Head of caudate nucleus (tissue), 42 donors: ENCODE measurements around the gene PRDM16.

Experiments used
- DNase-seq, 42 donors: peaks; one replicate each; pipeline versions ENCODE4 v3.0.0 to v3.0.0-alpha.2; 2020 to 2021; ENCODE audit warnings: mixed read lengths in 7 of 42
- intact Hi-C: fragments of 100-400 bp; cut with DNase I; formaldehyde crosslinking; loops from one replicate; pipeline ENCODE4 v1.15.0; 2022

PRDM16 gene

GRCh38 chr1:3217979-3218679 lies 149.1 kb downstream of the PRDM16 start:
- intact Hi-C loops, result no loop called here
- DNase-seq, result no peak

- DNase-seq, result peak; percentile 73 to 96 (median 90)
- intact Hi-C loops, result no loop called here
These were observed 150.2 kb downstream of the PRDM16 start for GRCh38 chr1:3219005-3219790.

GRCh38 chr1:3219791-3220467 lies 150.9 kb downstream of the PRDM16 start:
- intact Hi-C loops, result no loop called here
- no peak for DNase-seq

GRCh38 chr1:3221112-3222041 lies 152.4 kb downstream of the PRDM16 start:
- peak in 36 of 42 donors; percentile 18 to 70 (median 50) for DNase-seq
- intact Hi-C loops, result no loop called here

GRCh38 chr1:3222042-3222692 lies 153.2 kb downstream of the PRDM16 start:
- DNase-seq, result no peak

GRCh38 chr1:3225661-3226060 lies 156.7 kb downstream of the PRDM16 start:
- intact Hi-C loops, result no loop called here
- no peak for DNase-seq

More at GRCh38 chr1:3222042-3222692, 153.2 kb downstream of the PRDM16 start:
- intact Hi-C loops, result no loop called here

GRCh38 chr1:3226191-3226590 lies 157.2 kb downstream of the PRDM16 start:
- no peak for DNase-seq
- intact Hi-C loops, result no loop called here

- intact Hi-C loops, result no loop called here
- no peak for DNase-seq
These were observed 157.8 kb downstream of the PRDM16 start for GRCh38 chr1:3226701-3227350.

- no peak for DNase-seq
- intact Hi-C loops, result no loop called here
These were observed 158.3 kb downstream of the PRDM16 start for GRCh38 chr1:3227351-3227704.

- no peak for DNase-seq
- intact Hi-C loops, result no loop called here
These were observed 158.9 kb downstream of the PRDM16 start for GRCh38 chr1:3227893-3228292.

GRCh38 chr1:3229081-3229725 lies 160.2 kb downstream of the PRDM16 start:
- no peak for DNase-seq
- intact Hi-C loops, result no loop called here

GRCh38 chr1:3230553-3230952 lies 161.6 kb downstream of the PRDM16 start:
- intact Hi-C loops, result no loop called here
- no peak for DNase-seq

- intact Hi-C loops, result no loop called here
- DNase-seq, result no peak
These were observed 162.2 kb downstream of the PRDM16 start for GRCh38 chr1:3231245-3231644.

- no peak for DNase-seq
- intact Hi-C loops, result no loop called here
These were observed 162.8 kb downstream of the PRDM16 start for GRCh38 chr1:3231826-3232225.

GRCh38 chr1:3233031-3233430 lies 164.0 kb downstream of the PRDM16 start:
- intact Hi-C loops, result no loop called here
- DNase-seq, result no peak

- no peak for DNase-seq
- intact Hi-C loops, result no loop called here
These were observed 164.5 kb downstream of the PRDM16 start for GRCh38 chr1:3233551-3233950.

- intact Hi-C loops, result no loop called here
- DNase-seq, result no peak
These were observed 165.3 kb downstream of the PRDM16 start for GRCh38 chr1:3234281-3234680.

- no peak for DNase-seq
- intact Hi-C loops, result no loop called here
These were observed 166.0 kb downstream of the PRDM16 start for GRCh38 chr1:3234956-3235355.
